NCI-H2029 (cell line): ENCODE results near the gene TSPYL2.

Source experiments
- DNase-seq: peaks from one replicate; lab custom pipeline; 2025; lab: John Stamatoyannopoulos, UW

Gene TSPYL2

DNA sequence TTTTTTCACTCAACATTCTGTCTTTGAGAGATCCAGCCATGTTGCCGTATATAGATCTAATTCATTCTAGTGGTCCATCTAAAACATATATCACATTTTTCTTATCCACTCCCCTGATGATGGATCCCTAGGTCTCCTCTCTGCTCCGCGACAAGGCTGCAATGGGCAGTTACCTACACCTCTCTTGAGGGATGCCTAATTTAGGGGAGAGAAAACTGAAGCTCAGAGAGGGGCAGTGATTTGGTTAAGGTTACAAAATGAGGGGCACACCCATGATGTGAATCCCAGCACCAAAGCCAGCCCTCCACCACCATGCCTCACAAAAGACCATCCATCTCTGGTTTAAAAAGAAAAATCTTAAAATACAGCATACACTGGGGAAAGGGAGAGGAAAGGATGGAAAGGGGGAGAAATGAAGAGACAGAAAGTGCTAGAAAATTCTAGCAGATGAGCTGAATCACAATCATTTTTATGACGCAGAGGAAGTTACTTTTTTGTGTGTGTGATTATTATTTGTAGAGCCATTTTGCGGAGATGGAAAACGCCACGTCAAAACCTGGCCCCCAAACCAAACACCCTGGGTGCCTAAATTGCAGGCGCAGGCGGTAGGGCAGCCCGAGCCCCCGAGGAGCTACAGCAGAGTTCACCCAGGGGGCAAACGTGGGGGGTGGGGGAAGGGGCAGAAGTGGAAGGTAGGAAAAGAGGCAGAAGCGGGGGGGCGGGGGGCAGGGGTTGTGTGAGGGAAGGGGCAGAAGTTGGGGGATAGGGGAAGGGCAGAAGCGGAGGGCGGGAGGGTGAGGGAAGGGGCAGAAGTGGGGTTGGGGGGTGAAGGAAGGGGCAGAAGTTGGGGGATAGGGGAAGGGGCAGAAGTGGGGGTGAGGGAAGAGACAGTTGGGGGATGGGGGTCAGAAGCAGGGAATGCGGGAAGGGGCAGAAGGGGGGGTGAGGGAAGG, 1.3 kb upstream of the TSPYL2 start:
- DNase-seq: no peak

DNA sequence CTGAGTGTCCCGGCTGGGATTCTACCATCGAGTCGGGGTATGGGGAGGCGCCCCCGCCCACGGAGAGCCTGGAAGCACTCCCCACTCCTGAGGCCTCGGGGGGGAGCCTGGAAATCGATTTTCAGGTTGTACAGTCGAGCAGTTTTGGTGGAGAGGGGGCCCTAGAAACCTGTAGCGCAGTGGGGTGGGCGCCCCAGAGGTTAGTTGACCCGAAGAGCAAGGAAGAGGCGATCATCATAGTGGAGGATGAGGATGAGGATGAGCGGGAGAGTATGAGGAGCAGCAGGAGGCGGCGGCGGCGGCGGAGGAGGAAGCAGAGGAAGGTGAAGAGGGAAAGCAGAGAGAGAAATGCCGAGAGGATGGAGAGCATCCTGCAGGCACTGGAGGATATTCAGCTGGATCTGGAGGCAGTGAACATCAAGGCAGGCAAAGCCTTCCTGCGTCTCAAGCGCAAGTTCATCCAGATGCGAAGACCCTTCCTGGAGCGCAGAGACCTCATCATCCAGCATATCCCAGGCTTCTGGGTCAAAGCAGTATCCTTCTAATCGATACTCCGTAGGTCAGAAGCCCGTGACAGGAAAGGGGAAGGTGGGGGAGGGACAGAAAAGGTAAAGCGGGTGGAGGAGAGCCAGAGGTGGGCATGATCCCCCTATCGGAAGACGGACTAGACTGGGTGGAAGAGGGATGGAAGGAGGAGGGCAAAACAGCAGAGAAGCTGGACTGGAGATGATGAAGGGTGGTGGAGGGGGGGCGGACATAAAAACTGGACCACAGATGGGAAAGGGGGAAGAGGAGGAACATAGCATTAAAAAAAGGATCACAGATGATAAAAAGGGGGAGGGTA, 828 bp downstream of the TSPYL2 start:
- DNase-seq: no peak

DNA sequence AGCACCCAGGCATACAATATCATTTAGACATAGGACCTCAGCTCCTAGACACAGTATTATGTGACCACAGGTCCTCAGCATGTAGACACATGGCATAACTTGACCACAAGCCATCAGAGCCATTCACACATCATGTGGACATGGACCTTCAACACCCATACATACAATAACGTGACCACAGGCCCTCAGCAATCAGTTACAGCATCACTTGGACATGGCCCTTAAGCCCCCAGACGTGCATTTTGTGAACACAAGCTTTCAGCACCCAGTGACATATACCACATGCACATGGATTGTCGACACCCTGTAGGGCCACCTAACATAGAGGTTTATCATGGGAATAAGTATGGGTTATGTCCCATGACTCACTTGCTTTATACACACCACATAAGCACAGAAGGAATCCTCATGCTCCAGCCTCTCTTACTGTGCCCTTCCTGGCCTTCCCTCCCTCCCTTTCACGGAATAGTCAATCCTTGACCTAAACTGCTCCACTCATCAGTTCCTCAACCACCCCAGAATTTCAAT, 1.9 kb downstream of the TSPYL2 start:
- no peak for DNase-seq

DNA sequence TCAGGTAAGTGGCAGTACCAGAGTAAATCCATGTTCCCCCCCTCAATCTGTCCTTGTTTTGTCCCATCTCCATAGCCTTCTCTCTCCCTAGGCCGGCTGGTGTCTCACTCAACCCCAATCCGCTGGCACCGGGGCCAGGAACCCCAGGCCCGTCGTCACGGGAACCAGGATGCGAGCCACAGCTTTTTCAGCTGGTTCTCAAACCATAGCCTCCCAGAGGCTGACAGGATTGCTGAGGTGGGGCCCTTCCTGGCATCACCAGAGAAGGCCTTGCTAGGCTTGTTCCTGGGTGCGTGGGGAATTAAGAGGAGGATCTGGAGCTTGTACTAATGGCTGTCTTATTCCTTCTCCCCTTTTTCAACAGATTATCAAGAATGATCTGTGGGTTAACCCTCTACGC, 2.7 kb downstream of the TSPYL2 start:
- DNase-seq: no peak

DNA sequence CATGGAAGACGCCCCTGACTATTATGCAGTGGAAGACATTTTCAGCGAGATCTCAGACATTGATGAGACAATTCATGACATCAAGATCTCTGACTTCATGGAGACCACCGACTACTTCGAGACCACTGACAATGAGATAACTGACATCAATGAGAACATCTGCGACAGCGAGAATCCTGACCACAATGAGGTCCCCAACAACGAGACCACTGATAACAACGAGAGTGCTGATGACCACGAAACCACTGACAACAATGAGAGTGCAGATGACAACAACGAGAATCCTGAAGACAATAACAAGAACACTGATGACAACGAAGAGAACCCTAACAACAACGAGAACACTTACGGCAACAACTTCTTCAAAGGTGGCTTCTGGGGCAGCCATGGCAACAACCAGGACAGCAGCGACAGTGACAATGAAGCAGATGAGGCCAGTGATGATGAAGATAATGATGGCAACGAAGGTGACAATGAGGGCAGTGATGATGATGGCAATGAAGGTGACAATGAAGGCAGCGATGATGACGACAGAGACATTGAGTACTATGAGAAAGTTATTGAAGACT, 3.6 kb downstream of the TSPYL2 start:
- DNase-seq: no peak

DNA sequence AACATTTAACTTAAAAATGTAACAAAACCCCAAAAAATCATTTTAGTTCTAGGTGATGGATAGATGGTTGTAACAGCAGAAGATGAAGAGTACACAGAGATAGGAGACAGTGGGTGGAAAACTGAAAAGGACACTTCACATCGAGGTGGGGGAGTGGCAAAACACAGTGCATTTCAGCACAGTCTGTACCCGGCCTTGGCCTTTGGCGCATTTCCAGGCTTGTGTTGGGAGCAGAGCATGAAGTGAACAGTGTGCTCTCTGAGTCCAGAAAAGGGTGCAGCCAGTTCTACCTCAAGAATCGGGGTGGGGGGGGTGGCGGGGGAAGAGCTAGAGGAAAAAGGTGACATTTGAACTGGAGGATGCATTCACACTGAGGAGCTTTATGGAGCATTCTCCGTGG, 4.3 kb downstream of the TSPYL2 start:
- no peak for DNase-seq

DNA sequence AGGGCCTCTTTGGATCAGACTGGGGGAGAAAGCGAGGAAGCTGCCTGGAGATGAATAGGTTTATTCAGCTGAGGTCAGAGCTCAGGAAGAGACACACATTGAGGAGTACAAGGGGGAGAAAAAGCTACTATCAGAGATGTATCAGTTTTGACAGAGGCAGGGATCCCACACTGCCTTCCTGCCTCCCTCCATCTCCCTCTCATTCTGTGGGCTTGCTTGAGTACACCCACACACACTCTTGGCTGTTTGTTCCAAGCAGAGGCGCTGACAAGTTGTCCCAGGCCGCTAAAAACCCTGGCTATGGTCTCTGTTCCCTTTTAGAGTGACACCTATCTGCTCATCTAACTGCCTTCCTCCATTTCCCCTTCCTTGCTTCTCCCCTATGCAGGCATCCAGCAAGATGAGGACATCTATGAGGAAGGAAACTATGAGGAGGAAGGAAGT, 5.2 kb downstream of the TSPYL2 start:
- no peak for DNase-seq

DNA sequence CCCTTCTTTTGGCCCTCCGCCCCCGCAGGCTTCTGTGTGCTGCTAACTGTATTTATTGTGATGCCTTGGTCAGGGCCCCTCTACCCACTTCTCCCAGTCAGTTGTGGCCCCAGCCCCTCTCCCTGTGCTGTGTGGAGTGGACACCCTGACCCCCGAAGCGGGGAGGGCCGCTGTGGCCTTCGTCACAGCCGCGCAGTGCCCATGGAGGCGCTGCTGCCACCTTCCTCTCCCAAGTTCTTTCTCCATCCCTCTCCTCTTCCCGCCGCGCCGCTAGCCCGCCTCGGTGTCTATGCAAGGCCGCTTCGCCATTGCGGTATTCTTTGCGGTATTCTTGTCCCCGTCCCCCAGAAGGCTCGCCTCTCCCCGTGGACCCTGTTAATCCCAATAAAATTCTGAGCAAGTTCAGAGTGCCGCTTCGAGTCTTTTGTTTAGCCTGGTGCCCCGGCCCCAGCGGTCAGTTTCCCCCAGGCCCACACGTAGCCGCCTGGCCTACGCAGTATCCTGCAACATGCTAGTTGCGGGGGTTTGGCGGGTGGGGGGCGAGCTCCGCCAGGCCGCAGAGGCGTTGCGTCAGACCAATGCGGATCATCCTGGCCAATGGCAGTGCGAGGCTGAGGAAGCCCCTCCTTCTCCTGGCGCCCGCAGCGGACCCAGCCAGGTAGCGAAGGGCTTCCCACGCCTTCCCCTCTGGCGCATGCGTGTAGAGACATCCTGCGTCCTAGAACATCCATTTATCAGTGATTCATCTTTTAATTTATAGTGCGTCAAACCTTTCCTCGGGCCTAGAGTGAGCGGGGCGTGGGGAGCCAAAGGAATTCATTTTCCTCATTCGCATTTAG, 6.2 kb downstream of the TSPYL2 start:
- peak; percentile 66 for DNase-seq

DNA sequence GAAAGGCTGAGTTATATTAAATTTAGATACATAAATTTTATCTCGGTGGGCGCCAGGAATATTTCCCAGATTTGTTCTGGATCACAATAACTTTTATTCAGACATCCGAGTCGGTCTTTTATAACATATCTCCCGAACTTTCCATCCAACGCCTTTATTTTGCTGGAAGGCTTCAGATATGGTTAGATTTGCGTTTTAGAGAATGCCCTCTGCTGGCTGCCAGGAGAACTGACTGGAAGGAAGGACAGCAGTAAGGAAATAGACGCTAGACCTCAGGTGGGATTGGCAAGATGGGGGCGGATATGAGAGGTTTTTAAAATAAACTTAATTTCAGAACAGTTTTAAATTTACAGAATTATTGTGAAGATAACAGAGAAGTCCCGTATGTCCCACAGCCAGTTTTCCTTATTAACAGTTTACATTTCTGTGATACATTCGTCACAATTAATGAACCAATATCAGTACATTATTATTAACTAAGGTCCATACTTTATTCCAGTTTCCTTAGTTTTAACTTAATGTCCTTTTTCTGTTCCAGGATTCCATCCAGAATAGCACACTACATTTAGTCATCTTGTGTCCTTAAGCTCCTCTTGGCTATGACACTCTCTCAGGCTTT, 7.2 kb downstream of the TSPYL2 start:
- peak; percentile 14 for DNase-seq

DNA sequence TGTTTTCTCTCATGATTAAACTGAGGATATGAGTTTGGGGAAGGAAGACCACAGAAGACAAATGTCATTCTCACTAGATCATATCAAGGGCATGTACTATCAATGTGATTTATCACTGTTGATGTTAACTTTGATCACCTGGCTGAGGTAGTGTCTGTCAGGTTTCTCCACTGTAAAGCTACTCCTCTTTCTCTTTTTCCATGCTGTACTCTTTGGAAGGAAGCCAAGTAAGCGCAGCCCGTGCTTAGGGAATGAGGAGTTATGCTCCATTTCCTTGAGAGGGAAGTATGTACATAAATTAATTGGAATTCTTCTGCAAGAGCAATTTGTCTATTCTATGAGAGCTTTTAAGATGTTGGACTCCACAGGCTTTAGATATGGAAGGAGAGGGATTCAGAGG, 7.8 kb downstream of the TSPYL2 start:
- no peak for DNase-seq

DNA sequence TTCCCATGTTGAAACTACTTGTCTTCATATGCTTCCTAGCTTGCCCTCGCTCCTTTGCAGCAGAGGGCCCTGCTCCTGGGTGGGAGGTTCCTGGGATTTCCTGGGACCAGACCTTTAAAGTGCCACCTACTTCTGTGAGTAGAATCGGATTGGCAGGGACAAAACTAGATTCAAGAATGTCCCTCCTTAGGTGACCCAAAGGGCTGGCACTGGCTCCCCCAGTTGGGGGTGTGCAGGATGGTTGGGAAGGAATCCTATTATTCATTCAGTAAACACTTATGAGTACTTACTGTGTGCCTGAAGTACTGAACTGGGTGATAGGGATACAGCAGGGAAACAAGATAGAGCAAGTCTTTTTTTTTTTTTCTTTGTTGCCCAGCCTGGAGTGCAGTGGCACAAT, 9.2 kb downstream of the TSPYL2 start:
- DNase-seq: no peak

DNA sequence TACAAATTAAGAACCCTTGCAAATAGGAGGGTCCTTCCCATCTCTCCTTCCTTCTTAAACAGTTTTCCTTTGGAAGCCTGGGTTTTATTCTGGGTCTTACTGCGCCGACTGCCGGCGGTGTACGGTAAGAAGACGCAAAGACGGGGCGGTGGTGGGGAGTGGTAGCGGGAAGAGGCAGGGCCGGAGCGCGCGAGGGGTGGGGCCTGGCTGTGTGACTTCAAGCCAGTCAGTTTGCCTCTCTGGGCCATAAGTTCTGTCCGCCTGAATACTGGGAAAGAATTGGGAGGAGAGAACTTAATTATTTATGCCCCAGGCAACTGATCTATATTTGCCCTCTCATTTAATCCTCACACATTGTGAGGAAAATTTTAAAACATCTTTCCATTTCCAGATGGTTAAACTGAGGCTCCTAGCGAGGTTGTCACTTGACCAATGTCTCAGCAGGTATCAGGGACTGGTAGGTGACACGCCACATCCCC, 11.0 kb downstream of the TSPYL2 start:
- peak; percentile 59 for DNase-seq

DNA sequence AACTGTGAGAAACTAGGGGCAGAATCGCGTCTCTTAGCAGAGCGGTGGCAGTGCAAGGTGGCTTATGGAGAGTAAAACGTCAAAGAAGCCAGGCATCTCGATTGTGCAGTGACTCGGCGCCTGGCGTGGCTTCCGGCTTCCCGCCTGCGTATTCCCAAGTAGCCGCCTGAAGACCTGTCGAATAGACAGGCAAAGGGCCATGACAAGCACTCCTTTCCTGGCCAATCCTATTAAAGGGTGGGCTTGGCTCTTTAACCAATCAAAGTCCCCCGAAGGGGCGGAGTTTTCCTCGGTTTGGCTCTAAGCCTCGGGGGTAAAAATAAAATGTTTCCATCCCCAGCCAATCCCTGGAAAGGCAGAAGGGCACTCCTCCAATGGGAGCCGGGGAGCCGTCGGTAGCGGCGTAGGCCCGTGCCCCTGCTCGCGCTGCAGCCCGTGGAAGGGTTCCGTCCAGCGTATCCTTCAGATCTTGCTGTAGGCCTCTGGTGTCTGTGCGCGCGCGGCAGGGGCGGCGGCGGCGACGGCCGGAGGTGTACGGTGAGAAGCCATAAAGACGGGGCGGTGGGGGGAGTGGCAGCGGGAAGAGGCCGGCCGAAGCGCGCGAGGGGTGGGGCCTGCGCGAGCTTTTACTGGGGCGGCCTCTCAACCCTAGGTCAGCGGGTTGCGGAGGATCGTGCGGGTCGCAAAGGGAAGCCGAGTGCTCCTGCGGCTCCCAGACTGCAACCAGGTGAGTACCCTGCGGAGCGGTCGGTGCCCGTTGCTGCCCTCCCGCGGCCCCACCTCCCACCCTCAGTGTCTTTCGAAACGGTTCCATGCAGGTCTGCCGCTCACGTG, 11.8 kb downstream of the TSPYL2 start, which contains the start of gene KANTR:
Gene KANTR, plus strand, starts transcription at position 395 of the 834 bp plus-strand sequence. CDS start 30,131 bp downstream, outside the sequence.
- DNase-seq: peak; percentile 92

DNA sequence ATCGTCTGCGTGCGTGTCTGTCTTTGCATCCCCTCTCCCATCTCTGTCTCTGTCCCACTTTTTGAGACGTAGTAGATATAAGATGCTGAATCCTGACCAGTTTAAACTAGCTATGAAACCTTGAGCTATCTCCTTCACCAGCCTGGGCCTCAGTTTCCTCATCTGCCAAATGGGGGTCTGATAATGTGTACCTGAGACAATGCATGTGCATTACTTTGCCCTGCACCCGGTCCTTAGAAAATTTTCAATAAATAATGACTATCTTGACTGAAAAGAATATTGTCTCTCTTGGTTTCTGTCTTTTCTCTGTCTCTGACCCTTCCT, 12.4 kb downstream of the TSPYL2 start:
- no peak for DNase-seq

DNA sequence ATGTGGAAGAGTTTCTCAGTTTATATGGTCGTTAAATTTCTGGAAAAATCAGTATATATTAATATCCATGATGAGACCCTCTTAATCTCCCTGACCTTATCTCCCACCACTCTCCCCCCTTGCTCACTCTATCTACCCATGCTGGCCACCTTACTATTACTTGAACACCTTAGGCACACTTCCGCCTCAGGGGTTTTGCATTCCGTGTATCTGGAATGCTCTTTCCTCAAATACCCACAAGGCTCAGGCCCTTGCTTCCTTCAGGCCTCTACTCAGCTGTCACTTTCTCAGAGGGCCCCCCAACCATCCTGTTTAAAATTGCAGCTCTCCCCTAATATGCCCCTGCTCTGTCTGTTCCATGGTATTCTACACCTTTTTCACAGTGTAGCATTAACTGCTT, 13.6 kb downstream of the TSPYL2 start:
- DNase-seq: no peak

DNA sequence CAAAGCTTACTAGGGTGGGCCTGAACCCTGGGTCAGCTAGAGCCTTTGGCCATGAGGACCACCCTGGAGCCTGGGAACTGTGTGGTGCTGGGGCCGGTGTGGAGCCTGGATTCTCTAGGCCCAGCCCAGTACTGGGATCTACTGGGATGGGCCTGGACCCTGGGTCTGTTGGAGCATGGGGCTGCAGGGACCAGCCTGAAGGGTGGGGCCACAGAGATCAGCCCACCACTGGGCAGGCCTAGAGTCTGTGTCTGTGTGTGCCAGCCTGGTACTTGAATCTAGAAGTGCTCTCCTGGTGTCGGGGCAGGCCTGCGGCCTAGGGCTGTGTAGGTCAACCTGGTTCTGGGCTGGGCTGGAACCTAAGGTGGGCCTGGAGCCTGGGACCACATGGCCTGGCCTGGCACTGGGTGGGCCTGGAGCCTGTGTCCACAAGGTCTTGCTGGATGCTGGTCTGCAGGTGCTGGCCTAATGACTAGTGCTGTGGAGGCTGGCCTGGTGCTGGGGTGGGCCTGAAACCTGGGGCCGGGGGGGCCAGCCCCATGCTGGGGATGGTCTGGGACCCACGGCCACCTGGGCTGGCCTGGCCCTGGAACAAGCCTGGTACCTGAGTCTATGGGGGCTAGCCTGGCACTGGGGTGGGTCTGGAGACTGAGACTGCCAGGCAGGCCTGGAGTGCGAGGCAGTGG, 32.8 kb downstream of the TSPYL2 start:
- no peak for DNase-seq

DNA sequence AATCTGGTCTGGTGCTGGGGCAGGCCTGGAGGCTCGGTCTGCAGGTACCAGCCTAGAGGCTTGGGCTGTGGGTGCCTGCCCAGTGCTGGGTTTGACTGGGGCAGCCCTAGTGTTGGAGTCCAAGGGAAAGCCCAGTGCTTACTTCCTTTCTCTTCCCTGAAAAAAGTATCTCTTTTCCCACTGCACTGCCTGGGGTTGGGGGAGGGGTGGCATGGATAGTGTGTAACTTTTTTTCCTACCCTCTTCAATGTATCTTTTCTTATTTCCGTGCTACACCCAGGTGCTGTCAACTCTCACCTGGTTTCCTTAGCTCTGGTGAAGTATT, 33.3 kb downstream of the TSPYL2 start:
- no peak for DNase-seq

DNA sequence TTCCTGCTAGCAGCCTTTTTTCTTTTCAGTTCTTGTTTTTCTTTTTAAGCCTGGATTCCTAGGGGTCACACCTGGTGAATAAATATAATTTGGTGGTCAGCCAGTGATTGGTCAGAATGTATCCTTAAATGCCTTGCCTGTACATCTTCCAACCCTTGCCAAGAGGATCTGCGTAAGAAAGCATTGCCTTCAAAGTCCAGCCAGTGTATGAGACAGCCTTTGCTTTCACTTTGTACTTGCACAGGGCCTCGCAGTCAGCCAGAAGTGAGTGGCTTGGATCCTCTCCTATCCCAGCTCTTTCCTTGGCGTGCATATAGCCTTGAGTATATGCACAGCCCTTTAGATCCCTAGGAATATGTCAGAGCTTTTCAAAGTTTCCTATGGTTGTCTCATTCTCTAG, 33.9 kb downstream of the TSPYL2 start:
- DNase-seq: no peak

DNA sequence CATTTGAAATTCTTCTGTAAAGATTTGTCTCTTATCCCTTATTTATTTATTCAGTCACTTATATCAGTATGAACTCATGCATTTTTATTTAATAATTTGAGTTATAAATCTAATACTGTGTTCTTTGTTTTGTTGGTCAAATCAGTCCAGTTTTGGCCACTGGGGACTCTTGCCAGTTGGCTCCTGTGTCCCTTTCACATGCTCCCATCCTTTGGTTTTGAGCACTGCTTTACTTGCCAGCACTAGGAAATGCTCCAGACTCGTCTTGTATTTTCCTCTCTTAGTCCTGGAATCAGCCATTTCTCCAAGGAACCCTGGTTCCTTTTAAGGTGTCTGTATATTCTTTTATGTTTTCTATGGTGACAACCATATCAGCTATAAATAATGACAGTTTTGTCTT, 39.8 kb downstream of the TSPYL2 start:
- no peak for DNase-seq

DNA sequence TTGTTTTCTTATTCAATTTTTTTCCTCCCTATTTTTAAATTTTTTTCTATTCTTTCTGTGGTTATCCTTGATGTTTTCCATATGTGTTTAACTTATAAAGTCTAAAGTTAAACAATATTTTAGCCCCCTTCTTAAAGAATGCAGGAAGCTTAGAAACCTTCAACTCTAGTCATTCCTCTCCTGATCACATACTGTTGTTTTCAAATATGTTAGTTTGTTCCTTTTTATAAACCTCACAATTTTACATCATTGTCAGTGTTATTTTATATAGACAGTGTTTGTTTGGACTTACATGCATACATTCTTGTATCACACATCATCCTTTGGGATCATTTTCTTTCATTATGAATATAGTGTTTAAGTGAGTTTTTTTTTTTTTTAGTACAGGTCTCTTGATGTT, 43.3 kb downstream of the TSPYL2 start:
- DNase-seq: no peak
